Thymus (tissue), 11 donors: ENCODE data around the gene VIT. TPM values are rescaled to one million over a fixed set of nuclear protein-coding genes. Genes with fewer than 3 reads are reported as not detected.

Experiments used
- DNase-seq, 9 donors: peaks; one replicate each; pipeline ENCODE4 v3.0.0-alpha.2; 2013; ENCODE audit warnings: low spot score in 9 of 9, low read depth in 6 of 9, missing footprints in 1 of 9
- H3K27ac ChIP-seq, 2 donors: one replicate each; pipeline ENCODE4 v1.5.1; 2013; ENCODE audit warnings: control low read depth in 1 of 2, low read depth in 1 of 2, low read length in 1 of 2, mild to moderate bottlenecking in 1 of 2, moderate library complexity in 1 of 2
- H3K27me3 ChIP-seq, 2 donors: one replicate each; pipeline ENCODE4 v1.5.1; 2013; ENCODE audit warnings: low read length in 1 of 2; ENCODE audit not compliant: control insufficient read depth in 2 of 2, insufficient read depth in 1 of 2
- H3K36me3 ChIP-seq, 2 donors: one replicate each; pipeline ENCODE4 v1.5.1; 2013; ENCODE audit warnings: low read length in 1 of 2, mild to moderate bottlenecking in 1 of 2, moderate library complexity in 1 of 2; ENCODE audit not compliant: control insufficient read depth in 2 of 2, insufficient read depth in 2 of 2
- H3K4me1 ChIP-seq, 2 donors: one replicate each; pipeline ENCODE4 v1.5.1; 2013; ENCODE audit warnings: low read length in 2 of 2; ENCODE audit not compliant: control insufficient read depth in 2 of 2, insufficient read depth in 2 of 2
- H3K4me3 ChIP-seq, 2 donors: one replicate each; pipeline ENCODE4 v1.5.1; 2013; ENCODE audit warnings: low read length in 2 of 2, control low read depth in 1 of 2, mild to moderate bottlenecking in 1 of 2
- H3K9me3 ChIP-seq, 2 donors: one replicate each; pipeline ENCODE4 v1.5.1; 2013; ENCODE audit warnings: low read length in 1 of 2, mild to moderate bottlenecking in 1 of 2; ENCODE audit not compliant: control insufficient read depth in 2 of 2, insufficient read depth in 1 of 2
- WGBS: extraction: QIAGEN DNeasy Blood & Tissue Kit; methylation state at CpG from one replicate; pipeline ENCODE4 v1.1.7; 2013; 5-methylcytosine and 5-hydroxymethylcytosine counted together
- polyA plus RNA-seq: library from polyadenylated mRNA; stranded (reverse); fragments of 200-250 nt; gene quantifications from one replicate; pipeline ENCODE4 v1.2.3, GENCODE V29; 2013
- total RNA-seq: library from RNA; stranded (reverse); fragments of 120-200 nt; gene quantifications from one replicate; pipeline ENCODE4 v1.2.4, GENCODE V29; 2013
- donor health status: healthy.

VIT gene
- total and polyA plus RNA-seq, 2 donors = 0.19 to 2.2 TPM

DNA sequence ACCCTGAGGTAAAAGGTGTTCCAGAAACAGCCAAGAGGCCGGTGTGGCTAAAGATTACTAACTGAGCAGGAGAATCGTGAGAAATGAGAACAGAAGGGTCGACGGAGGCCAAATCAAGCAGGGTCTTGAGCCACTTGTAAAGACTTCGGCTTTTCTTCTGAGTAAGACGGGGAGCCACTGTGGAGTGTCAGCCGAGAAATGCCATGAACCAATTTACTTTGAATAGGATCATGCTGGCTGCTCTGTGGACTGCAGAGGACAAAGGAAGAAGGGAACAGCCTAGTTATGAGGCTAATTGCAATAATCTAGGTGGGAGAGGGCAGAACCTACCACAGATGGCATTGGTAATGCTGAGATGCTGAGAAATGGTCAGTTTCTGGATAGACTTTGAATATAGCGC, 16.8 kb downstream of the VIT start:
- Histone ChIP-seq H3K36me3 (no peaks in the 10 kb centered on the region), H3K27ac (no peak overlapping the region), H3K4me1 (no peaks in the 10 kb centered on the region), H3K27me3 (no peaks in the 10 kb centered on the region), H3K4me3 (no peak overlapping the region), H3K9me3 (no peaks in the 10 kb centered on the region)
- 95% methylated on average over 8 of the region's 8 CpGs for WGBS
- DNase-seq = no peak

GRCh38 chr2:36716111-36716510, 19.6 kb downstream of the VIT start:
- no peak for DNase-seq
- Histone ChIP-seq H3K4me1 (no peaks in the 10 kb centered on the region), H3K27ac (no peak overlapping the region), H3K27me3 (no peaks in the 10 kb centered on the region), H3K9me3 (no peaks in the 10 kb centered on the region), H3K36me3 (no peaks in the 10 kb centered on the region), H3K4me3 (no peak overlapping the region)
- WGBS = 95% methylated on average over 3 of the region's 3 CpGs

GRCh38 chr2:36717603-36718266, 21.2 kb downstream of the VIT start:
- Histone ChIP-seq H3K27me3 (no peaks in the 10 kb centered on the region), H3K4me1 (no peaks in the 10 kb centered on the region), H3K36me3 (no peaks in the 10 kb centered on the region), H3K27ac (no peak overlapping the region), H3K4me3 (no peak overlapping the region), H3K9me3 (no peaks in the 10 kb centered on the region)
- DNase-seq = no peak
- WGBS = 98% methylated on average over 3 of the region's 3 CpGs

DNA sequence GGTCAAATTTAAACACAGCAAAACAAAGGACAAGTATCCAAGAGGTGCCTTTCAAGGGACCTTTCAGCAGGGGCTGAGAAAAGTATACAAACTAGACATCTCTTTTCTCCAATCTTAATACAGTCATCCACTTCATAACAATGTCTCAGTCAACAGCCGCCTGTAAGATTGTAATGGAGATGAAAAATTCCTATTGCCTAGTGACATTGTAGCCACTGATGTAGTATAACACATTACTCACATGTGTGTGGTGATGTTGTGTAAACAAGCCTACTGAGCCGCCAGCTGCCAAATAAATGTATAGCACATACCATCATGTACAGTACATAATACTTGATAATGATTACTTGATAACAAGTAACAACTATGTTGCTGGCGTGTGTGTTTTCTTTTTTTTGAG, 31.0 kb downstream of the VIT start:
- Histone ChIP-seq H3K27ac (no peak overlapping the region), H3K27me3 (no peaks in the 10 kb centered on the region), H3K4me3 (no peak overlapping the region), H3K4me1 (no peaks in the 10 kb centered on the region), H3K9me3 (peaks cover 0 to 6% of the 10 kb centered on the region in 2 donors), H3K36me3 (no peaks in the 10 kb centered on the region)
- DNase-seq = no peak
- WGBS = 98% methylated on average over 3 of the region's 3 CpGs

- Histone ChIP-seq H3K27ac (no peak overlapping the region), H3K36me3 (no peaks in the 10 kb centered on the region), H3K4me1 (no peaks in the 10 kb centered on the region), H3K9me3 (peaks cover 0 to 6% of the 10 kb centered on the region in 2 donors), H3K27me3 (no peaks in the 10 kb centered on the region), H3K4me3 (no peak overlapping the region)
- WGBS = 95% methylated on average over 4 of the region's 4 CpGs
- no peak for DNase-seq
Observed at GRCh38 chr2:36729067-36729466, 32.6 kb downstream of the VIT start.

GRCh38 chr2:36731941-36732672, 35.6 kb downstream of the VIT start:
- Histone ChIP-seq H3K9me3 (peaks cover 0 to 6% of the 10 kb centered on the region in 2 donors), H3K27me3 (no peaks in the 10 kb centered on the region), H3K4me1 (no peaks in the 10 kb centered on the region), H3K36me3 (no peaks in the 10 kb centered on the region), H3K27ac (no peak overlapping the region), H3K4me3 (no peak overlapping the region)
- WGBS = 74% methylated on average over 5 of the region's 5 CpGs
- no peak for DNase-seq

- Histone ChIP-seq H3K4me3 (no peak overlapping the region), H3K27ac (no peak overlapping the region), H3K9me3 (peaks cover 0 to 6% of the 10 kb centered on the region in 2 donors), H3K27me3 (no peaks in the 10 kb centered on the region), H3K36me3 (no peaks in the 10 kb centered on the region), H3K4me1 (no peaks in the 10 kb centered on the region)
- WGBS = 94% methylated on average over 3 of the region's 3 CpGs
- no peak for DNase-seq
Observed at GRCh38 chr2:36732673-36733036, 36.1 kb downstream of the VIT start.

DNA sequence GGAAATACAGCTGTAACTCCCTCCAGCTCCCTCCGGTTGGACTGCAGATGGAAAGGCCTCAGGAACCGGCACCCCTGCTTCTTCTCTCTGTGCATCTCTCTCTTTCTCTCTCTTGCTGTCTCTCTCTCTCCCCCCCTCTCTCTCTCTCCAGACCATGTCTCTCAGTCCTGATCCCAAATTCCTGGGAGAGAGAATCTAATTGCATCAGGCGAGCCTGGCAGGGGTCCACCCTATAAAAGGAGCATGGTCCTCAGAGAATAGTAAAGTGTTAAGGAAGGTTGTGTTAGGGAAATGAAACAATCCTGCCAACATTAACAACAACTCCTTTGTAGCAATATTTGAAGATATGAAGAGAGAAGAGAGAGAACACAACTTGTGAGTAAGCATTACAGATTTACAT, 36.7 kb downstream of the VIT start:
- WGBS = 96% methylated on average over 3 of the region's 3 CpGs
- H3K9me3 ChIP-seq = peaks cover 0 to 6% of the 10 kb centered on the region in 2 donors
- no peaks in the 10 kb centered on the region for H3K27me3 ChIP-seq
- no peak for DNase-seq
- H3K36me3 ChIP-seq = no peaks in the 10 kb centered on the region
- H3K27ac ChIP-seq = no peak overlapping the region
- no peaks in the 10 kb centered on the region for H3K4me1 ChIP-seq
- no peak overlapping the region for H3K4me3 ChIP-seq

GRCh38 chr2:36734304-36734703, 37.8 kb downstream of the VIT start:
- Histone ChIP-seq H3K9me3 (peaks cover 0 to 6% of the 10 kb centered on the region in 2 donors), H3K27ac (no peak overlapping the region), H3K27me3 (no peaks in the 10 kb centered on the region), H3K36me3 (no peaks in the 10 kb centered on the region), H3K4me1 (no peaks in the 10 kb centered on the region), H3K4me3 (no peak overlapping the region)
- no peak for DNase-seq
- 97% methylated on average over 2 of the region's 2 CpGs for WGBS
